GM18520 (cell line): ENCODE measurements around the gene POLR3GL.
A peak's percentile ranks its signal among the peaks of the same experiment; 100 is the strongest.

Experiments used
- ATAC-seq: cut with Tn5 transposase; IDR thresholded peaks from one replicate; pipeline ENCODE4 v1.9.1; 2021; ENCODE audit not compliant: unreplicated experiment

The POLR3GL gene

GRCh38 chr1:145991735-145992412 lies 27.4 kb downstream of the POLR3GL start:
- ATAC-seq: no peak

DNA sequence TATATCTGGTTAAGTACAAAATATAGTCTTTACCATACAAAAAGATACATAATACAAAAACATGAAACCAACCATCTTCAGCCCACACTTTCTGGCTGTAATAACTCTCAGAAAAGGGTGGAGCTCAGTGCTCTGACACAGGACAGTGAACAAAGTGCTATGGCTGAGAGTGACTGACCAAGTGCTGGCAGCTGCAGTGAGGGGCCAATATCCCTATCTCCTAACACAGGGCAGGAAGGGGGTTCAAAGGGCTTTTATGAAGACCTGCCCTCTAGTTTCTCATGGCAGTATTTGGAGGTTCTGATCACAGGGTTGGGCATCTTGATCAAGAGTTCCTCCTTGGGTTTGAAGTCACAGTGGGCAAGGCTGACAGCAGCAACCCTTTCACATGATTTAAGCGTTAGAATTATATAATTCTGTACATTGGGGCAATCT lies 28.0 kb downstream of the POLR3GL start:
- ATAC-seq: no peak

DNA sequence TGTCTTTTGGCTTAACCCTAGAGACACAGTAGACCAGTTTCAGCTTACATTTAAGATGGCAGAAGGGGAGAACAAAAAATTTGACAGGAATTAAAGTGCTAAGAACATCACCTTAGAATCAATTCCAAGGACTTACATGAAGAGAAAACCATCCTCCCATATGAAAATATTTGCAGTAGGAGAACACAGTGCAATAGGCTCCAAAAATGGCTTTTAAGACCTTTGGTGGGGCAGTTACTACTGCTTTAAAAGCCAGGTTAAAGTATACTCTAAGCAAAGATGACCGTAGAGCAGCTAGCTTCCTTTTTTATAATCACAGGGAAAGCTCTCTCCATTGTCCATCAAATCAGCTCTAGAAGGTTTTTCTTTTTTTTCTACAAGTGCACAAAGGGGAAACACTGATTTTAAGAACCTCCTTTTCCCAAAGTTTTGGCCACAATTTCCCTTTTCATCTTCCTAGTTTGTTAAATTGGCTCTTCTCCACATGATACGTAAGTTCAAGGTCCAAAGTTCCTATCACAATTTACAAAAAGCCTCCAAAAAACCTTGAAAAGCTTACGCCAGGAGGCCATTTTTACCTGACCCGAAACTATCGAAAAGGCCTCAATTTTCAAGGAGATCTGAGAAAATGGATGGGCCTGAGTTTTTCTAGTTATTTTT lies 28.6 kb downstream of the POLR3GL start:
- ATAC-seq: no peak

DNA sequence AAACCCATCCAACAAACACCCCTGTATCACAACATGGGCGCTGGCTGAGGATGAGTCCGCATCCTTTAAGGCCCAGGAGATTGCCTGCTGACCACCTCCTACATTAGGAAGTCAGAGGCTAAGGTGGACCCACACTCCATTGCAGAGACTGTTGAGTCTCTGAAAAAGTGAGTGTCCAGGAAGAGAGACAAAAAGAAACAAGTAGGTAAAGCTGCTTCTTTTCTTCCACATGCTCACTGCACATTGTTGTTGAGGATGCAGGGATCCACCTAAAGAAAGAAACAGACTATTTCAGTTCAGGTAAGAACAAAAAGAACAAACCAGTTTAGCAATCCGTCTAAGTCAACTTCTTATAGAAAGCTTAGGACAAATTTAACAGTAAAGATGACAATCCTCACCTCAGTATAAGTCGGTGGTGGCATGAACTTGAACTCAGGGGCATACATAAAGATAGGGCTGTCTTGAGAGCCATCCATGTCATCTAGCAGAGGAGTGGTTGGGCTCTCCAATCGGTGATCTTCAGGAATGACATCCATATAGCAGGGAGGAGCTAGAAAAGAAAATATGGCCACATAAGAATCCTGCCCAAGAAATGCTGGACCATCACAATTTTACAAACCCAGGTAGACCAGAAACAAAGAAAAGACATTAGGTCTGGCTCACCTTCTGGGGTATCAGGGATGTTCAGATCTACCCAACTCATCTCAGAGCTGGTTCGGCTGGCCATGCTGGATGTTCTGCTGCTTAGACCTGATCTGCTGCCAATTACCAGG lies 29.3 kb downstream of the POLR3GL start:
- no peak for ATAC-seq

DNA sequence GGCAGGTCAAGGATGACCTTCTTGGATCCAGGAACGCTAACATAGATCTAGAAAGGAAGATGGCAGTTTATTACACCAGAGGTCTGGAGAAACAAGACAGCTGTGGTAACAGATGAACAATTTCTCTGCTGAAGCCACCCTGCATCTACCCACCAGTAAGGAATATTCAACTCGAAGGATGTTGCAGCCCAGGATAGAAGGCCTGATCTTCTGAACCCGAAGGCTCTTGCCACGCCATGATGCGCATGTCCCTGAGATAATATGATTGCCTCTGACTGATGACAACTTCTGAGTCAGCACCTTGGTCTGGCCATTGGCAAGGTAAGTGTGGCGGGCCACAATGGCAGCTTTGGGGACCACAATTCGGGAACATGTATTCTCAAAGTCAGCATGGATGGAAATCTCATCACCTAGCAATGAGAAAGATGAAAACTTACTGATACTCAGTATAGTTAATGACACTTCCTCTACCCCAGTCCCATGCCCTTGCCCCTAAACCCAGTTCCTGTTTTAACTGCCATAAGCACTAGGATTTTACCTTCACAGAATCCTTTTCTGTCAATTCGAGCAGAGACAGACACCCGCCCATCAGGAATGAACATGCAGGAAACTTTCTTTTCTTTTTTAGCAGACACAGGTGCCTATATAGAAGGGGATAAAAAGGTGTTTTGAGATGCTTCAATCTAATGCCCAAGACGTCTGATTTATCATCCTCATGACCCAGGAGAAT lies 30.1 kb downstream of the POLR3GL start:
- no peak for ATAC-seq

DNA sequence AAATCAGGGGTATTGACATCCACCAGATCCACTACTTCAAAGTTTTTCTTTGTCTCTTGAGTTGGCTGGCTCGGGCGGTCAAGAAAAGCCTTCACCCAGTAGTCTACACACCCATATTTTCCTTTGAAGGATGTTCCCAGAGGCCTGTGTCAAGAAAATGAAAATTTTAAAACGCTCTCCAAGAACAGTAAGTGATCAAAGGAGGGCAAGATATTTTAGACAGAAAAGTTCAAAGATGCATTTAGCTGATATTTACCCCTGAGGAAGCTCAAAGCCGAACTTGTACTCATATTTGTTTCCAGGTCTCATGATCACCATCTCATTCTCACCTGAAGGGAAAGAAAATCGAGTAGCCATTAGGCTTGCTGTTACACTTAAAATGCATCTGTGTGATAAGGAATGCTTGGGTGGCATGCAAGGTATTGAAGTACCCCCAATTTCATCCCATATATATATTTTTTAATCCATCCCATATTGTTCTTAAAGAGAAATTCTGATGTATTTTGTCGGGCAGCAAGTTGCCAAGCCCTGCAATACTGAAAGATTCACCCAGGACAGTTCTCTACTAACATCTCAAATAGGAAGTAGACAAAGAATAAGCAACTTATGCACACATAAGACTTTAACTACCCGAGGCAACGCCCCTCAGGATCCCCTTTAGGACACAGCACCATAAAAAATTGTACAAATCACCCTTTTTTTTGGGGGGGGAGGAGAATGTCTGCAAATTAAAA lies 30.8 kb downstream of the POLR3GL start:
- ATAC-seq: no peak

DNA sequence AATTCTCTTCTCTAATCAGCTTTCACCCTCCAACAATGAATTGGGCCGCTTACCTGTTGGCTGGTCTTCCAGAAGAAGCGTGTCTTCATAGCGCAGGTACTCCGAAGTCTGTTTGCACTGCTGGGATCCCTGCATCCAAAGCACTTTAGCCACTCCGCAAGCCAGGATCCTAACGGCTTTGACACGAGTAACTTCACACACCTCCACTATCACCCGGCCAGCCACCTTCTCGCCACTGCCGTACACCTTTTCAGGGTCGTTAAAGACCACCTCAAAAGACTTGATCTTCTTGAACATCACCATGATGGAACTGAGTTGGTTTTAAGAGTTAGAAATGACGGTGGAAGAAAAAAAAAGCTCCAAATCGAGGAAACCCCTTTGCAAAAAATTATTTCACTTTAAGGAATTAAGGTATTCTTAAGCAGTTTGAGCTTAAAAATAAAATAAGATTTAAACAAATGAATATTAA lies 31.5 kb downstream of the POLR3GL start:
- ATAC-seq: no peak

GRCh38 chr1:145996433-145997015 lies 32.0 kb downstream of the POLR3GL start, which contains the start of gene TXNIP:
Gene TXNIP (minus strand): TSS chr1:145996579. CDS start chr1:145996266, 313 bp downstream.
- ATAC-seq: peak; percentile 93

- ATAC-seq: no peak
Measured at GRCh38 chr1:145997016-145997717, 32.7 kb downstream of the POLR3GL start.

GRCh38 chr1:145997718-145998023 lies 33.2 kb downstream of the POLR3GL start:
- no peak for ATAC-seq

DNA sequence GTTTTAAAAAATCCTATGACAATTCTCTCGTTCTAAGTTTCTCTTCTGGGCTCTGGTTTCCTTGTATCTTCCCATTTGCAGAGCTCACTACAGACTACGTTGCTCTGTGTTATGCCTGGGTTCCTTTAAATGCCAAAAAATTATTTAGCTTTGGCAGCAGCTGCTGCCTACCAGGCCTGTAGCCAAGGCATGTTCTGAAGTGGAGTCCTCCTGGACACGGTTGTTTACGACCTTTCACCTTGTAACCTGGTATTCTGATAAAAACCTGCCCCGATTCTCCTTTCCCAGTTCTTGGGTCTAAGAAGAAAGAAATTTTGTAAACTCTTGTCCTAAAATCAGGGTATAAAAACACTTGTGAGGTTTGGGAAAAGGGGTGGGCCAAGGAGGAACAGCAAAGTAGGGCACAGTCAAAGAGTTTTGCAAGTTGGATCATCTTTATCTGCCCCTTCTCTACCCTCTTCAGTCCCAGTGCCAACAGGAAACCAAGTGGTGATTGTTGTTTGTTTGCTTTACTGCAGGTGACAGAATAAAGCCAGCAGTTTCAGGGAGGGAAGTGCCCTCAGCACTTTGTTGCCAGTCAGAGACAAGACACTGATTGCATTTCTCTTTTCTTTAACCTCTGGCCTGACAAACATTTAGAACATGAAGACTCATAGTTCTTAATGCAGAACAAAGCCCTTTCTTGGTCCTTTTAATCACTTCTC lies 35.0 kb downstream of the POLR3GL start:
- ATAC-seq: no peak

DNA sequence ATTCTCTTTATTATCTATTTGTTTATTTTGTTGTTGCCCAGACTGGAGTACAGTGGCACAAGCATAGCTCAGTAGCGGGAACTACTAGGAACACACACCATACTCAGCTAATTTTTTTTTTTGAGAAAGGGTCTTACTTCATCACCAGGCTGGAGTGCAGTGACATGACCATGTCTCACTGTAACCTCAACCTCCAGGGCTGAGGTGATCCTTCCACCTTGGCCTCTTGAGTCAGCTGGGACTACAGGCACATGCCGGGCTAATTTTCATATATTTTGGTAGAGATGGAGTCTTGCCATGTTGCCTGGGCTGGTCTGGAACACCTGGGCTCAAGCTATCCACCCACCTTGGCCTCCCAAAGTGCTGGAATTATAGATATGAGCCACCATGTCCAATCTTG lies 37.2 kb downstream of the POLR3GL start:
- ATAC-seq: no peak

- ATAC-seq: no peak
Measured at GRCh38 chr1:146007489-146008133, 43.1 kb downstream of the POLR3GL start.

GRCh38 chr1:146010126-146010738 lies 45.7 kb downstream of the POLR3GL start:
- ATAC-seq: no peak

- no peak for ATAC-seq
Measured at GRCh38 chr1:146012703-146013558, 48.4 kb downstream of the POLR3GL start.

DNA sequence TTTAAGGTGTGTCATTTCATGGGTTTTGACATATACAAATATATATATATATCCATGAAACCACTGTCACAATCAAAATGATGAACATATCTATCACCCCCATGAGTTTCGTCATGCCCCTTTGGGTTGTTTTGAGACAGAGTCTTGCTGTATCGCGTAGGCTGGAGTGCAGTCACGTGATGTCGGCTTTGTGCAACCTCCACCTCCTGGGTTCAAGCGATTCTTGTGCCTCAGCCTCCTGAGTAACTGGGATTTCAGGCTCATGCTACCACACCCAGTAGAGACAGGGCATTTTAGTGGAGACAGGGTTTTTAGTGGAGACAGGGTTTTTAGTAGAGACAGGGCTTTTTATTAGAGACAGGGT lies 49.1 kb downstream of the POLR3GL start:
- ATAC-seq: no peak

GRCh38 chr1:146016891-146017290 lies 52.4 kb downstream of the POLR3GL start:
- ATAC-seq: no peak
